K562 (cell line): ENCODE results near the gene IL12RB1. TPM values are rescaled to one million over a fixed set of nuclear protein-coding genes. Genes with fewer than 3 reads are reported as not detected.

Experiments
- DACH1 ChIP-seq: fragments of 450-650 bp; IDR thresholded peaks from 2 replicates; pipeline ENCODE4 v1.6.1; 2018; ENCODE audit not compliant: partially characterized antibody
- MBD1 ChIP-seq: fragments of 250-450 bp; sonication (Bioruptor Pico); IDR thresholded peaks from 2 replicates; pipeline ENCODE4 v1.8.0; 2022; ENCODE audit warnings: inconsistent platforms
- MCM5 ChIP-seq: fragments of 450-650 bp; IDR thresholded peaks from 2 replicates; pipeline ENCODE4 v1.6.1; 2016; ENCODE audit warnings: low read depth
- NFIX ChIP-seq: fragments of 250-450 bp; sonication (Bioruptor Pico); IDR thresholded peaks from 2 replicates; pipeline ENCODE4 v1.4.0; 2020; ENCODE audit warnings: low read depth, mild to moderate bottlenecking, moderate library complexity
- REST ChIP-seq, 2 experiments: fragments of 450-650 bp; formaldehyde crosslinking in 1 of 2; IDR thresholded peaks; 2 replicates each; pipeline versions ENCODE4 v1.4.0 to v1.6.1; 2014 to 2020; ENCODE audit warnings: mild to moderate bottlenecking in 2 of 2, borderline replicate concordance in 1 of 2, low read depth in 1 of 2
- ZNF449 ChIP-seq: fragments of 250-450 bp; sonication (Bioruptor Pico); IDR thresholded peaks from 2 replicates; pipeline ENCODE4 v1.8.0; 2022; ENCODE audit warnings: moderate library complexity, mild to moderate bottlenecking, inconsistent platforms
- ZNF717 ChIP-seq: fragments of 250-450 bp; sonication (Bioruptor Pico); IDR thresholded peaks from 2 replicates; pipeline ENCODE4 v1.5.0; 2021
- polyA plus RNA-seq, 8 experiments: library from polyadenylated mRNA; depleted of rRNA in 4 of 8; stranded (reverse) in 5 of 8; unstranded in 3 of 8; fragments of >200 nt; fragmentation: Nextera tagmentation in 2 of 8; fragmentation: Illumina TruSeq in 1 of 8; extraction: Ambion mirVana in 2 of 8; extraction: Trizol in 1 of 8; gene quantifications; 2 replicates each; pipeline versions ENCODE4 v1.2.1 to v1.2.3, GENCODE V29; 2011 to 2014; ENCODE audit warnings: inconsistent platforms in 1 of 8, missing spikeins in 1 of 8
- total RNA-seq, 7 experiments: library from RNA; depleted of rRNA in 6 of 7; stranded (reverse); fragments of >200 nt in 6 of 7; fragmentation: Illumina TruSeq in 2 of 7; extraction: Trizol in 2 of 7; gene quantifications; 2 replicates each; pipeline versions ENCODE4 v1.2.1 to v1.2.3, GENCODE V29; 2011 to 2021; ENCODE audit warnings: low replicate concordance in 1 of 7

Gene IL12RB1
- total and polyA plus RNA-seq, 9 of the 15 experiments (the other 6 are each of a cell fraction or from before 2014, with no cell fraction given), result 0.04 to 0.07 (median 0.06) TPM; not detected in 5

GRCh38 chr19:18009412-18010066 is 77.2 kb downstream of the IL12RB1 start (continued):
- TF ChIP-seq REST (IDR thresholded peaks at IDR 0.05; ENCODE audit: borderline replicate concordance) (no peak), REST (CRISPR knock-in tag; IDR thresholded peaks at IDR 0.05; ENCODE audit: low read depth) (no peak), MBD1 (no peak), ZNF717 (CRISPR knock-in tag) (no peak), NFIX (no peak), ZNF449 (CRISPR knock-in tag) (no peak), DACH1 (no peak), MCM5 (no peak)
